MCF 10A (cell line): Measurements from ENCODE around the gene TMEM259. TPM values are rescaled to one million over a fixed set of nuclear protein-coding genes. Genes with fewer than 3 reads are reported as not detected.

Source experiments
- BruUV-seq: library from RNA; stranded (reverse); fragments of 400-500 nt; replicated peaks from 2 replicates; lab custom pipeline; 2021; lab: Mats Ljungman, UMichigan
- CTCF ChIA-PET: fragments of 300-600 bp; sonication (Branson Sonifier 250); formaldehyde crosslinking; extraction: SDS; loops from one replicate; lab custom pipeline; 2021; ENCODE audit warnings: antibody characterized with exemption, inconsistent platforms; lab: Yijun Ruan, JAX
- POLR2A ChIA-PET: fragments of 300-600, 350-650 bp; sonication (Branson Sonifier 250); formaldehyde crosslinking; extraction: SDS; loops from one replicate; lab custom pipeline; 2020; ENCODE audit warnings: antibody characterized with exemption, inconsistent platforms; lab: Yijun Ruan, JAX
- DNase-seq: peaks from one replicate; pipeline ENCODE4 v3.0.0-alpha.2; 2018; ENCODE audit not compliant: unreplicated experiment
- H3K27ac Mint-ChIP-seq: one replicate; pipeline ENCODE4 v1.8.0; 2022; ENCODE audit warnings: mild to moderate bottlenecking, low read depth, mixed read lengths; ENCODE audit not compliant: unreplicated experiment
- H3K27me3 Mint-ChIP-seq: one replicate; pipeline ENCODE4 v1.8.0; 2022; ENCODE audit warnings: mixed read lengths; ENCODE audit not compliant: insufficient read depth, unreplicated experiment
- H3K36me3 Mint-ChIP-seq: one replicate; pipeline ENCODE4 v1.8.0; 2022; ENCODE audit warnings: mild to moderate bottlenecking, moderate library complexity, mixed read lengths; ENCODE audit not compliant: insufficient read depth, unreplicated experiment
- H3K4me1 Mint-ChIP-seq: one replicate; pipeline ENCODE4 v1.8.0; 2022; ENCODE audit warnings: mixed read lengths; ENCODE audit not compliant: insufficient read depth, unreplicated experiment
- H3K4me3 Mint-ChIP-seq: one replicate; pipeline ENCODE4 v1.8.0; 2022; ENCODE audit warnings: mild to moderate bottlenecking, moderate library complexity, mixed read lengths; ENCODE audit not compliant: unreplicated experiment
- H3K9me3 Mint-ChIP-seq: one replicate; pipeline ENCODE4 v1.8.0; 2022; ENCODE audit warnings: mixed read lengths; ENCODE audit not compliant: unreplicated experiment
- intact Hi-C: fragments of 100-400 bp; cut with micrococcal nuclease; formaldehyde crosslinking; loops from 2 replicates; pipeline ENCODE4 v1.14.1; 2022
- total RNA-seq: library from RNA; stranded (reverse); gene quantifications from 2 replicates; pipeline ENCODE4 v1.2.3, GENCODE V29; 2022
- TF ChIP-seq, protein P1 (sequence below): fragments of 200-600 bp; IDR thresholded peaks from one replicate; pipeline ENCODE4 v1.8.0; 2022; ENCODE audit warnings: antibody characterized with exemption, mild to moderate bottlenecking; ENCODE audit not compliant: unreplicated experiment

Gene TMEM259
- total RNA-seq, 1 experiment from 2014 or later, result 130 TPM

GRCh38 chr19:1068009-1069001, 47.4 kb upstream of the TMEM259 start:
- Mint-ChIP-seq H3K27ac (peak overlapping the region; percentile 59), H3K4me1 (peaks cover 23% of the 10 kb centered on the region), H3K36me3 (peaks cover 6% of the 10 kb centered on the region), H3K4me3 (peak overlapping the region; percentile 72), H3K9me3 (no peaks in the 10 kb centered on the region), H3K27me3 (no peaks in the 10 kb centered on the region)
- no peak for DNase-seq
- POLR2A ChIA-PET, result interaction anchor here (0.7 to 4.8 kb wide), 6 partner anchors 17 to 201 kb away, joined by 3 to 31 read pairs (median 9); partner anchors contain the start of genes CIRBP, CNN2 and GPX4
- intact Hi-C loops, result loop anchor here (5.0 kb wide), 1 partner anchor 34 kb away; the partner anchor contains the start of gene GPX4
- TF ChIP-seq, protein P1, sequence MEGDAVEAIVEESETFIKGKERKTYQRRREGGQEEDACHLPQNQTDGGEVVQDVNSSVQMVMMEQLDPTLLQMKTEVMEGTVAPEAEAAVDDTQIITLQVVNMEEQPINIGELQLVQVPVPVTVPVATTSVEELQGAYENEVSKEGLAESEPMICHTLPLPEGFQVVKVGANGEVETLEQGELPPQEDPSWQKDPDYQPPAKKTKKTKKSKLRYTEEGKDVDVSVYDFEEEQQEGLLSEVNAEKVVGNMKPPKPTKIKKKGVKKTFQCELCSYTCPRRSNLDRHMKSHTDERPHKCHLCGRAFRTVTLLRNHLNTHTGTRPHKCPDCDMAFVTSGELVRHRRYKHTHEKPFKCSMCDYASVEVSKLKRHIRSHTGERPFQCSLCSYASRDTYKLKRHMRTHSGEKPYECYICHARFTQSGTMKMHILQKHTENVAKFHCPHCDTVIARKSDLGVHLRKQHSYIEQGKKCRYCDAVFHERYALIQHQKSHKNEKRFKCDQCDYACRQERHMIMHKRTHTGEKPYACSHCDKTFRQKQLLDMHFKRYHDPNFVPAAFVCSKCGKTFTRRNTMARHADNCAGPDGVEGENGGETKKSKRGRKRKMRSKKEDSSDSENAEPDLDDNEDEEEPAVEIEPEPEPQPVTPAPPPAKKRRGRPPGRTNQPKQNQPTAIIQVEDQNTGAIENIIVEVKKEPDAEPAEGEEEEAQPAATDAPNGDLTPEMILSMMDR, result no peak
- no TSS peak for BruUV-seq
- CTCF ChIA-PET, result interaction anchor here (0.8 kb wide), 1 partner anchor 35 kb away, joined by 3 read pairs; no protein-coding TSS in a partner anchor

- Mint-ChIP-seq H3K27me3 (no peaks in the 10 kb centered on the region), H3K4me3 (peak overlapping the region; percentile 72), H3K27ac (no peak overlapping the region), H3K4me1 (peaks cover 23% of the 10 kb centered on the region), H3K36me3 (peaks cover 6% of the 10 kb centered on the region), H3K9me3 (no peaks in the 10 kb centered on the region)
- DNase-seq, result no peak
- intact Hi-C loops, result loop anchor here (5.0 kb wide), 1 partner anchor 35 kb away; the partner anchor contains the start of gene GPX4
- CTCF ChIA-PET, result interaction anchor here (0.7 to 0.8 kb wide), 3 partner anchors 11 to 38 kb away, joined by 3 to 5 read pairs (median 5); no protein-coding TSS in a partner anchor
- POLR2A ChIA-PET, result interaction anchor here (0.7 to 4.8 kb wide), 8 partner anchors 17 to 202 kb away, joined by 3 to 31 read pairs (median 5); partner anchors contain the start of genes CIRBP, CNN2 and GPX4
- TF ChIP-seq, protein P1, result no peak
- BruUV-seq, result no TSS peak
These were observed 46.5 kb upstream of the TMEM259 start for GRCh38 chr19:1067341-1067957.

GRCh38 chr19:1066748-1067340, 45.9 kb upstream of the TMEM259 start, which contains the start of gene ARHGAP45:
Gene ARHGAP45 (plus strand): TSS chr19:1067167. CDS start chr19:1067406, 239 bp downstream.
- no TSS peak for BruUV-seq
- Mint-ChIP-seq H3K27ac (peak within 1 kb of the TSS; percentile 77), H3K27me3 (no peaks in the 10 kb centered on the region), H3K4me3 (peak within 1 kb of the TSS; percentile 72), H3K4me1 (peaks cover 23% of the 10 kb centered on the region), H3K9me3 (no peaks in the 10 kb centered on the region), H3K36me3 (peaks cover 6% of the 10 kb centered on the region)
- intact Hi-C loops, result loop anchor here (5.0 kb wide), 1 partner anchor 35 kb away; the partner anchor contains the start of gene GPX4
- CTCF ChIA-PET, result interaction anchor here (0.7 to 1.0 kb wide), 3 partner anchors 10 to 89 kb away, joined by 3 to 5 read pairs (median 5); no protein-coding TSS in a partner anchor
- TF ChIP-seq, protein P1, result no peak
- peak; percentile 35 for DNase-seq
- POLR2A ChIA-PET, result interaction anchor here (0.5 to 4.8 kb wide), 8 partner anchors 18 to 202 kb away, joined by 3 to 31 read pairs (median 5); partner anchors contain the start of genes CIRBP, CNN2 and GPX4
